PC-9 (cell line): ENCODE results near the gene RASEF. TPM values are rescaled to one million over a fixed set of nuclear protein-coding genes. Genes with fewer than 3 reads are reported as not detected.

Source experiments
- BruUV-seq: library from RNA; stranded (reverse); fragments of 400-500 nt; replicated peaks from 2 replicates; lab custom pipeline; 2021; lab: Mats Ljungman, UMichigan
- CTCF ChIA-PET: fragments of 300-600 bp; sonication (Branson Sonifier 250); formaldehyde crosslinking; loops from one replicate; lab custom pipeline; 2022; ENCODE audit warnings: antibody characterized with exemption; lab: Charles Lee
- POLR2A ChIA-PET: fragments of 300-600 bp; sonication (Branson Sonifier 250); formaldehyde crosslinking; loops from one replicate; lab custom pipeline; 2022; ENCODE audit warnings: antibody characterized with exemption; ENCODE audit not compliant: unreplicated experiment; lab: Charles Lee
- DNase-seq, 2 experiments: peaks; one replicate each; pipeline versions ENCODE4 v3.0.0 to v3.0.0-alpha.2; 2015 to 2022; ENCODE audit warnings: mixed read lengths in 1 of 2
- H2AFZ ChIP-seq: fragments of 200-600 bp; sonication (generic); 2 replicates; pipeline ENCODE4 v1.8.1; 2017; ENCODE audit warnings: antibody characterized with exemption
- H3F3A ChIP-seq: fragments of 200-600 bp; sonication (generic); 2 replicates; pipeline ENCODE4 v1.8.1; 2017; ENCODE audit warnings: antibody characterized with exemption, mild to moderate bottlenecking, low read depth; ENCODE audit not compliant: insufficient read depth
- H3K27ac ChIP-seq: fragments of 200-600 bp; sonication (generic); 2 replicates; pipeline ENCODE4 v1.6.1; 2016; ENCODE audit warnings: mixed run types
- H3K27me3 ChIP-seq: fragments of 200-600 bp; sonication (generic); 2 replicates; pipeline ENCODE4 v1.6.1; 2016; ENCODE audit warnings: low read depth, mixed run types; ENCODE audit not compliant: insufficient read depth
- H3K36me3 ChIP-seq: fragments of 200-600 bp; sonication (generic); 2 replicates; pipeline ENCODE4 v1.6.1; 2016; ENCODE audit warnings: low read depth, mixed run types
- H3K4me1 ChIP-seq: fragments of 200-600 bp; sonication (generic); replicated peaks from 2 replicates; pipeline ENCODE4 v1.6.1; 2016; ENCODE audit warnings: mixed run types; ENCODE audit not compliant: insufficient read depth
- H3K4me2 ChIP-seq: fragments of 200-600 bp; sonication (generic); 2 replicates; pipeline ENCODE4 v1.6.1; 2017; ENCODE audit warnings: mixed run types
- H3K4me3 ChIP-seq: fragments of 200-600 bp; sonication (generic); 2 replicates; pipeline ENCODE4 v1.6.1; 2016; ENCODE audit warnings: mixed run types
- H3K79me2 ChIP-seq: fragments of 200-600 bp; sonication (generic); 2 replicates; pipeline ENCODE4 v1.6.1; 2017; ENCODE audit warnings: low read depth, mixed run types
- H3K9me2 ChIP-seq: fragments of 200-600 bp; sonication (generic); 2 replicates; pipeline ENCODE4 v1.8.1; 2017; ENCODE audit warnings: mild to moderate bottlenecking; ENCODE audit not compliant: insufficient read depth
- H3K9me3 ChIP-seq: fragments of 200-600 bp; sonication (generic); 2 replicates; pipeline ENCODE4 v1.8.1; 2016; ENCODE audit warnings: low read depth; ENCODE audit not compliant: insufficient read depth
- H4K20me1 ChIP-seq: fragments of 200-600 bp; sonication (generic); 2 replicates; pipeline ENCODE4 v1.8.1; 2017; ENCODE audit not compliant: insufficient read depth
- CTCF ChIP-seq: fragments of 200-600 bp; sonication (generic); conservative IDR thresholded peaks from 2 replicates; pipeline ENCODE4 v1.6.1; 2017; ENCODE audit warnings: mixed run types, antibody characterized with exemption, mild to moderate bottlenecking, moderate library complexity
- EZH2 ChIP-seq: fragments of 200-600 bp; sonication (generic); IDR thresholded peaks from 2 replicates; pipeline ENCODE4 v1.8.0; 2017; ENCODE audit warnings: antibody characterized with exemption, low read depth
- intact Hi-C: fragments of 100-400 bp; cut with micrococcal nuclease; formaldehyde crosslinking; loops from one replicate; pipeline ENCODE4 v1.10.0; 2022; ENCODE audit not compliant: unreplicated experiment
- total RNA-seq: library from RNA; stranded (reverse); gene quantifications from 2 replicates; pipeline ENCODE4 v1.2.3, GENCODE V29; 2021

RASEF gene
- total RNA-seq, 1 experiment from 2014 or later, result 12.8 TPM

GRCh38 chr9:83006378-83006777 lies 56.6 kb downstream of the RASEF start:
- no TSS peak for BruUV-seq

GRCh38 chr9:83005963-83006362 lies 57.0 kb downstream of the RASEF start:
- Histone ChIP-seq H4K20me1 (no peaks in the 10 kb centered on the region), H3K36me3 (0 out of 2 replicates have a peak, but pooled peaks cover 6% of the 10 kb centered on the region), H3K9me2 (no peaks in the 10 kb centered on the region), H2AFZ (no peak overlapping the region), H3K27me3 (no peaks in the 10 kb centered on the region), H3K9me3 (no peaks in the 10 kb centered on the region), H3K27ac (no peak overlapping the region), H3K4me3 (no peak overlapping the region), H3K4me2 (no peak overlapping the region), H3K79me2 (no peaks in the 10 kb centered on the region), H3F3A (no peaks in the 10 kb centered on the region; the same call in 1 of the 2 replicates), H3K4me1 (no peaks in the 10 kb centered on the region)
- no TSS peak for BruUV-seq
- no peak for TF ChIP-seq CTCF
- no peak for TF ChIP-seq EZH2
- POLR2A ChIA-PET, result no interaction called here
- DNase-seq, result no peak
- CTCF ChIA-PET, result no interaction called here
- intact Hi-C loops, result no loop called here

More at GRCh38 chr9:83006378-83006777, 56.6 kb downstream of the RASEF start:
- Histone ChIP-seq H3K4me2 (no peak overlapping the region), H3K4me3 (no peak overlapping the region), H4K20me1 (no peaks in the 10 kb centered on the region), H3K9me3 (no peaks in the 10 kb centered on the region), H3K36me3 (0 out of 2 replicates have a peak, but pooled peaks cover 6% of the 10 kb centered on the region), H3F3A (no peaks in the 10 kb centered on the region; the same call in 1 of the 2 replicates), H2AFZ (no peak overlapping the region), H3K9me2 (no peaks in the 10 kb centered on the region), H3K79me2 (no peaks in the 10 kb centered on the region), H3K27ac (no peak overlapping the region), H3K4me1 (no peaks in the 10 kb centered on the region), H3K27me3 (no peaks in the 10 kb centered on the region)
- intact Hi-C loops, result no loop called here
- no peak for DNase-seq
- ChIA-PET CTCF (no interaction called here), POLR2A (no interaction called here)
- TF ChIP-seq EZH2, result no peak
- no peak for TF ChIP-seq CTCF

- H3K9me3 ChIP-seq, result no peaks in the 10 kb centered on the region
- H4K20me1 ChIP-seq, result no peaks in the 10 kb centered on the region
- intact Hi-C loops, result no loop called here
- no peak overlapping the region for H2AFZ ChIP-seq
- POLR2A ChIA-PET, result no interaction called here
- no peaks in the 10 kb centered on the region for H3K4me1 ChIP-seq
- no peak for DNase-seq
- H3K79me2 ChIP-seq, result no peaks in the 10 kb centered on the region
- H3F3A ChIP-seq, result no peaks in the 10 kb centered on the region; the same call in 1 of the 2 replicates
- no peaks in the 10 kb centered on the region for H3K9me2 ChIP-seq
- 0 out of 2 replicates have a peak, but pooled peaks cover 6% of the 10 kb centered on the region for H3K36me3 ChIP-seq
- TF ChIP-seq EZH2 (no peak), CTCF (no peak)
- CTCF ChIA-PET, result no interaction called here
- H3K4me3 ChIP-seq, result no peak overlapping the region
- no peak overlapping the region for H3K4me2 ChIP-seq
- H3K27me3 ChIP-seq, result no peaks in the 10 kb centered on the region
- BruUV-seq, result no TSS peak
- no peak overlapping the region for H3K27ac ChIP-seq
Observed at GRCh38 chr9:83005361-83005760, 57.6 kb downstream of the RASEF start.
